K562 (cell line): ENCODE data around the gene THADA. TPM values are rescaled to one million over a fixed set of nuclear protein-coding genes. Genes with fewer than 3 reads are reported as not detected.

Experiments
- CHD7 ChIP-seq: fragments of 200-600 bp; sonication (generic); IDR thresholded peaks from one replicate; pipeline ENCODE4 v1.6.1; 2012; ENCODE audit warnings: mild to moderate bottlenecking, low read depth, low read length, inconsistent platforms
- ETV6 ChIP-seq, 3 experiments: fragments of 150-350 bp in 1 of 3; sonication (generic) in 1 of 3; formaldehyde crosslinking in 1 of 3; IDR thresholded peaks; 2 replicates each; pipeline versions ENCODE4 v1.6.1 to v1.8.0; 2014 to 2022; ENCODE audit warnings: borderline replicate concordance in 2 of 3, low read depth in 2 of 3, antibody characterized with exemption in 1 of 3, low read length in 1 of 3, mild to moderate bottlenecking in 1 of 3, missing genetic modification reagents in 1 of 3
- HOXB6 ChIP-seq: fragments of 250-450 bp; sonication (Bioruptor Pico); IDR thresholded peaks from 2 replicates; pipeline ENCODE4 v1.5.1; 2022; ENCODE audit warnings: mild to moderate bottlenecking, borderline replicate concordance
- STAG1 ChIP-seq: sonication (generic); formaldehyde crosslinking; IDR thresholded peaks from 2 replicates; pipeline ENCODE4 v1.5.0; 2020; ENCODE audit warnings: missing genetic modification reagents, borderline replicate concordance
- polyA plus RNA-seq, 8 experiments: library from polyadenylated mRNA; depleted of rRNA in 4 of 8; stranded (reverse) in 5 of 8; unstranded in 3 of 8; fragments of >200 nt; fragmentation: Nextera tagmentation in 2 of 8; fragmentation: Illumina TruSeq in 1 of 8; extraction: Ambion mirVana in 2 of 8; extraction: Trizol in 1 of 8; gene quantifications; 2 replicates each; pipeline versions ENCODE4 v1.2.1 to v1.2.3, GENCODE V29; 2011 to 2014; ENCODE audit warnings: inconsistent platforms in 1 of 8, missing spikeins in 1 of 8
- total RNA-seq, 7 experiments: library from RNA; depleted of rRNA in 6 of 7; stranded (reverse); fragments of >200 nt in 6 of 7; fragmentation: Illumina TruSeq in 2 of 7; extraction: Trizol in 2 of 7; gene quantifications; 2 replicates each; pipeline versions ENCODE4 v1.2.1 to v1.2.3, GENCODE V29; 2011 to 2021; ENCODE audit warnings: low replicate concordance in 1 of 7

THADA gene
- total and polyA plus RNA-seq, 9 of the 15 experiments (the other 6 are each of a cell fraction or from before 2014, with no cell fraction given) = 17.8 to 34.7 (median 31.9) TPM

GRCh38 chr2:43450617-43451016, 145.2 kb downstream of the THADA start (continued):
- TF ChIP-seq CHD7 (no peak), HOXB6 (CRISPR knock-in tag) (no peak), ETV6 (IDR thresholded peaks at IDR 0.05; ENCODE audit: borderline replicate concordance in 1 of 2, low read depth in 2 of 2, low read length in 1 of 2) (no peak), ETV6 (CRISPR knock-in tag; IDR thresholded peaks at IDR 0.05; ENCODE audit: borderline replicate concordance) (no peak), STAG1 (no peak)
- TF ChIP-seq, all 486 proteins: peak for 0
